Hematopoietic multipotent progenitor cell treated with erythropoietin and hydrocortisone succinate and interleukin-3 and kit ligand, for 6 days (in vitro differentiated cells): ENCODE results near the gene CAMK2A.

Source experiments
- DNase-seq: peaks from one replicate; pipeline ENCODE4 v3.0.0-alpha.2; 2015

CAMK2A gene

DNA sequence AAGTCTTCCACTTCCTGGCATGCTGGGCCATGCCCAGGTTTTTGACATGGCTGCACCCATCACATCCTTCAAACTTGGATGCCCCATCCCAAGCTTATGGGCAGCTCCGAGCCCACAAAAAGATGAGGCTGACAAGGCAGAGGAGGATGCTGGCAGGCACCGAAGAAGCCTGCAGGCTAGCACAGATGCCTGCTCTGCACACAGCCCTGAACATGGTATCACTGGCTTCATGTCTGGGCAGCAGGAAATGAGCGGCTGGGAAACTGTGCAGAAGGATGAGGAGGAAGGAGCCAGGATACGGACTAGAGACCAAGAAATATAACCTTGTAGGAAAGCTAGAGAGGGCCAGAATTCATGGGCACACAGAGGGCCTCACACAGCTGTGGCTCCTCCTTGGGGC is 14.8 kb downstream of the CAMK2A start:
- DNase-seq = no peak

- DNase-seq = peak; percentile 56
These were observed 17.0 kb downstream of the CAMK2A start for GRCh38 chr5:150272531-150272930.

DNA sequence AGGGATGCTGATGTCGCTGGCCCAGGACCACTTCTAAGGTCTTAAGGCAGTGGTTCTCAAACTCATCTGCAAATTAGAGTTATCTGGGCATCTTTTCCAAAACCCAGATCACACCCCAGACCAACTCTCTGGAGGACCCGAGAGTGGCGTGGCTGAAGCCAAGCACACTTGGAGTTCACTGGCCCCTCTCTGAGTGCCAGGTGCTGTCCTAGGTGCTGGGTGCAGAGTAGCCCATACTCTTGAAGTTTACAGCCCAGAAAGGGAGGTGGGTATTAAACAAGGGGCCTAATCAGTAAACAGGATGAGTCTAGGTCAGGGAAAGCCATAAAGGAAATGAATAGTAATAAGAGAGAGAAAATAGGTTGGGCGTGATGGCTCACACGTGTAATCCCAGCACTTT is 17.6 kb downstream of the CAMK2A start:
- no peak for DNase-seq

DNA sequence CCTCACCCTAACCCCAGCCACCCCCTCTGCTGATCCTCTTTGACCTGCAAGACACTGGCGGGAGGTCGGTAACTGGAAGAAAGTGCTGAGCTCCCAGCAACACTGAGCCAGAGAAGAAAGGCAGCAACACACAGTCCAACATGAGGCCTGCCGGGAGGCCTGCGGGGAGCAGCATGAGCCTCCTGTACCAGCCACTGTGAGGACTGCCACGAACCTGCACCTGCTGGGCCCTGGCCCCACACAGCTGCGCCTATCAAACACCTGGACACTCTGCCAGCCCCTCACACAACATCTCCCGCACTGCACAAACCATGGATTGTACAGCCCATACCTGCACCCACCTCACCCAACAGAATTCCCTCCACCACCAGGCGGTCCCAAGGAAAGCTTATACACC is 18.3 kb downstream of the CAMK2A start:
- no peak for DNase-seq

DNA sequence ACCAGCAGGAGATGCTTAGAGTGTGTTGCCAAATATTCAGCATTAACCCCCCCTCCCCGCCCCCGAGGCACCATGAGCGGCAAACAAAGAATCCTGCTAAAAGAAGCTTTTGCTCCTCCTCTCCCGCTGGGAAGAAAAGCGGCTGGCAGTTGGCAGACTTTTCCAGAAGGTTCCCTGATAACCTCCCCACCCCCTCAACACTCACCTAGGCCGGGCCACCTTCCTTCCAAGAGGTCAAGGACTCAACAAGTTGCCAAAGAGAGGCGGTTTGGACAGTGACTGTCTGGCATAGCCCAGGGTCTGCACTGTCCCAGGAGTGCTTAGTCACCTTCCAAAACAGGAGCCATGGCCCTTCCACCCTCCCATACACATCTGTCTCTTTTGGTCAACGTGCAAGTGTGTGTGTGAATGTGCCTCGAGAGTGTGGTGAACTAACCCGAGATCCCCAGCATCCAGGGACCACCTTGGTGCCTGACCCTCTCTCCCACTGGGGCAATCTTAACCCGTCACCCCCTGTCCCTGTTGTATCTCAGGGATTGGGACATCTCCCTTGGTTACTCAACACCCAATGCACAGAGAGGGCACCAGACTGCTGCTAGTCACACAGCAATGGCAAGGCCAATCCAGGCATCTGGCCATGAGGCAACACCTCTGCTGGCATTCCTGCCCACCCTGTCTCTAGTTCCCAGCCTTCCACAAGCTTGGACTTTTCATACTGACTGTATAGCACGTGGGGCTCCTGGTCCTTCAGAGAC is 18.9 kb downstream of the CAMK2A start:
- no peak for DNase-seq

- DNase-seq = no peak
These were observed 22.7 kb downstream of the CAMK2A start for GRCh38 chr5:150266871-150267291.

GRCh38 chr5:150265870-150266383 is 23.6 kb downstream of the CAMK2A start:
- no peak for DNase-seq

DNA sequence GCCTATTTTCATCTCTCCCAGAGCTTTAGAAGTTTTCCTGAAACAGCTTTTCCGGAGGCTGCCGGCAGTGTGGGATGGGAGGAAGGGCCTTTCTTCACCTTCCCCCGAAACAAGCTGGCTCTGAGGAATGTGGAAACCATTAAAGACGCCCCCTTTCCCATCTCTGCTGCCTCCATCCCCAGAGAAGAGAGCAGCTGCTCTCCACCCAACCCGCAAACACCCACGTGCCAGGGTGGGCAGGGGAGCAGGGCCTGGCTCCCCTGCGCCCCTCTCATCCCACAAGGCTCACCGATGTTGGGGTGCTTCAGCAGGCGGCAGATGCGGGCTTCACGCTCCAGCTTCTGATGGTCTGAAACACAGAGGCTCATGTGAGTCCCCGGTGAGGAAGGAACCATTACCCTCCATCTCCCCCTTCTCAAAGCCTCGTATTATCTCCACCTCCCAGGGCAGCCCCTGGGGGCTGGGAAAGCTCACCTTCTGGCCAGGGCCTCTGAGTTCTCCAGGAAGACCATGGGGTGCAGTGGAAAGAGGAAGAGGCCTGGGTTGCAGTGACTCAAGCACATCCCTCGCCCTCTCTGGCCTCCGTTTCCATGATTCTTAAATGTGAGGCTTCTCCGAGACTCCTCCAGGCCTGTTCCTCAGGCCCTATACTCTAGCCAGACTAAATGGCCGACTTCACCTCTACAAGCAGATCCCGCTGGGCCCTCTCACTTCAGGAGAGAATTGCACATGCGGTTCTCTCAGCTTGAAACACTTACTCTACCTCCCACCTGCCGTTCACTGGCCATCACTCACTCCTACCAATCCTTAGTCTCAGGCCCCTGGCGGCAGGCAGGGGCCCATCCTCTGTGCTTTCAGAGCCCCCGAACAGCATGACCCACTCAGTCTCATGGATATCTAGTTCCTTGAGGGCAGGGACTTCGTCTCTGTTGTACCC is 24.6 kb downstream of the CAMK2A start:
- DNase-seq = no peak

- DNase-seq = peak; percentile 37
These were observed 25.6 kb downstream of the CAMK2A start for GRCh38 chr5:150263801-150264621.

GRCh38 chr5:150263375-150263775 is 26.2 kb downstream of the CAMK2A start:
- no peak for DNase-seq

- DNase-seq = peak; percentile 33
These were observed 27.1 kb downstream of the CAMK2A start for GRCh38 chr5:150262502-150262901.

DNA sequence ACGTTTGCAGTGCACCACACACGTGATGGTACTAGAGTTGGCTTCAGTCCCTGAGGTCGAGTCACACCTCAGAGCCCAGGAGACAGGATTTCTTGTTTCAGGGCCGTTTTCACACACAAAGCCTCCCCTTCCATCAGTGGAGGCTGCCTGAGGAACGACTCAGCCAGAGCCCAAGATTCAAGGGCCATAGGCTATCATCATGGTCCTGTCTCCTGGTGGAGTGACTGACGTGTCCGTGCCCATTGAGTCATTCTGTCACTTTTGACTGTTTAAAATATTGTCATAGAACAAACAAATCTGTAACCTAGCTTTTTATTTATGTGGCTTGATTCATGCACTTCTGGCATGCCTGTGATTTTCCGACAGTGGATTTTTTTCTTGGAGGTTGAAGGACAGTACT is 28.3 kb downstream of the CAMK2A start:
- no peak for DNase-seq

GRCh38 chr5:150258130-150258529 is 31.4 kb downstream of the CAMK2A start:
- no peak for DNase-seq

- DNase-seq = no peak
These were observed 32.1 kb downstream of the CAMK2A start for GRCh38 chr5:150257424-150257823.

- no peak for DNase-seq
These were observed 33.0 kb downstream of the CAMK2A start for GRCh38 chr5:150256410-150257064.

DNA sequence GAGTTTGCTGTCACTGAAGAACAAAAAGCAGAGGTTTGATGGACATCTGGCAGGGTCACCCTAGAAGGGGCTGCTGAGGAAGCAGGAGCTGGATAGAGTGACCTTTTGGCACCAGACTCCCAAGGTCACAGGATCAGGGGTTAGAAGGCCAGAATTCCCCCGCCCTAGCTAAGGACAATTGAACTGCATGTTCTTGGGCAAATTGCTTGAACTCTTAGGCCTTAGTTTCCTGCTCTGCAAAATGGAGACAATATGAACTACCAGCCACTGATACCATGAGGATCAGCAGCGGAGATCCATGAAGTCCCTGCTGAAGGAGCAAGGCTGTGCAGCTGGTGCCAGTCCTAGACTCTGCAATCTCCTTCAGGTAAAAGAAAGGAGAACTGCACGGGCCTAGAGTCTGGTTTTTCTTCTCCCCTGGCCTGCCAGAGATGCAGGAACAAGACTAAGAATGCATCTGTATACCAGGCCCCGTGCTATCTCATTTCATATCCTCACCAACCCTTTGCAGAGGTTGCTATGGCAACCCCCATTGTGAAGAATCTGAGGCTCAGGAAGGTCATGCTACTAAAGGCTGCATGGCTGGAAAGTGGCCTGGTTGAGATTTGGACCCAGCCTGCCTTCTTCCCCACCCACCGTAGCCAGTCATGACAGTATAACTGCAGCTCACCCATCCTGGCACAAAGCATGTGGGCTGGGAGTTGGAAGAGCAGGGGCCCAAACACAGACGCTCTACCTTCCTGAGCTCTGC is 33.7 kb downstream of the CAMK2A start:
- peak; percentile 20 for DNase-seq

- DNase-seq = no peak
These were observed 34.8 kb downstream of the CAMK2A start for GRCh38 chr5:150254774-150255173.

- DNase-seq = no peak
These were observed 35.2 kb downstream of the CAMK2A start for GRCh38 chr5:150254363-150254762.

- DNase-seq = no peak
These were observed 36.0 kb downstream of the CAMK2A start for GRCh38 chr5:150253416-150254208.

DNA sequence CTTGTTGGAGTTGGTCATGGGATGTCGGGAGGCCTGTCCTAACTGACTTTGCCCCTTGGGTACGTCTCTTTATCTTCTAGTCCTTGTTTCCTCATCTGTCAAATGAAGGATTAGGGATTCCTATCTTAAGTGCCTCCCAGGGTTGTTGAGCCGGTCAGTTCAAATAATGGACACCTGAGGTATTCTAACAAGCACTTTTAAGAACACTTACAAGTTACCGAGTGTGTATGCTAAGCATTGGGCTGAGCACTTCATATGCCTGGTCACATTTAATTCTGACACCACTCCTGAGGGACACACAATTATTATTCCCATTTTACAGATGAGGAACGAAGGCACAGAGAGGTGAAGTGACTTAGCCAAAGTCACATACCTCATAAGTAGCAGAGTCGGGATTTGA is 37.1 kb downstream of the CAMK2A start:
- DNase-seq = no peak

- DNase-seq = no peak
These were observed 38.1 kb downstream of the CAMK2A start for GRCh38 chr5:150251504-150251903.
